Measurements from ENCODE around the gene PRR19. TPM values are rescaled to one million over a fixed set of nuclear protein-coding genes. Genes with fewer than 3 reads are reported as not detected.

Gene PRR19, protein sequence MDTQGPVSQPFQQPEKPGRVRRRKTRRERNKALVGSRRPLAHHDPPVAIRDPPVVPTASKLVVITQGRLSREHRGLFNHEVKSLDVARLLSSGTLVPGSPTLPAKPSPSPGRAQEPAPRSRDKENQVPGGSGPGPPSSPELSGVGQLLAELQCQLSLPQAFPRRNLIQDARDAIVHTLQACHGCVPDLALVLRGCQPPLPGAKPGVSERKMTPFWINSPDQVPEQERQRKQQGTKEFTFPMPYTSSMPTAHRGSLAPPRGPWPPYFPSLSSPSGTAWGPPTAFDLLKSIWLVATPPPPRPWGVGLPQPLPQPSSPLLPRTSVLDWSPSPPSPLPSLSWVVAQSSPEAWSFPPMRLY
- total RNA-seq = 0.37 and 0.55 TPM in 2 replicates

DNA sequence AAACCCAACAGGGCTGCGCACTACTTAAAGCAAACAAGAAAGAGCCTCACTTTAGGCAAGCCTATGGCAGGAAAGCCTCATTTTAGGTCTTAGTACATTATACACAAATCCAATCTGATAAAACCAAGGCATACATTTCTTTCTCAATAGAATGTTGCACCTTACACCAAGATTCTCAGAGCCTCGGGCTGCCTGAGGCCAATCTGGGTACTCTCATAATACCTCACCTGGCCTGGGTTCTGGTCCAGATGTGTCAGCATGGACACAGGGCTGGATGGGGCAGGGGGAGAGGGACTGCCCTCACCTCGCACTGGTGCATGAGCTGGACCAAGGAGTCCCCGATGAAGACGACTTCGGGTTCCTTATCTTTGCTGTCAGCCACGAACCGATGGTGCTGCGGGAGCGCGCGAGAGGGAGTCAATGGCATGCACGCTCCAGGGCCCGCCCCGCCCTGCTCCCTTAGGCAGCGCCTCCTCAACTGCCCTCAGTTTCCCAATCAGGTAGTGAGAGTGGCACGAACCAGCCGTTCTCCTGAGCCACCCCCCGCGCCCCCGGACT is at the start of gene PRR19:
Gene PRR19, plus strand, starts transcription at position 487 of the 558 bp plus-strand sequence. CDS start 7,453 bp downstream, outside the sequence.

DNA sequence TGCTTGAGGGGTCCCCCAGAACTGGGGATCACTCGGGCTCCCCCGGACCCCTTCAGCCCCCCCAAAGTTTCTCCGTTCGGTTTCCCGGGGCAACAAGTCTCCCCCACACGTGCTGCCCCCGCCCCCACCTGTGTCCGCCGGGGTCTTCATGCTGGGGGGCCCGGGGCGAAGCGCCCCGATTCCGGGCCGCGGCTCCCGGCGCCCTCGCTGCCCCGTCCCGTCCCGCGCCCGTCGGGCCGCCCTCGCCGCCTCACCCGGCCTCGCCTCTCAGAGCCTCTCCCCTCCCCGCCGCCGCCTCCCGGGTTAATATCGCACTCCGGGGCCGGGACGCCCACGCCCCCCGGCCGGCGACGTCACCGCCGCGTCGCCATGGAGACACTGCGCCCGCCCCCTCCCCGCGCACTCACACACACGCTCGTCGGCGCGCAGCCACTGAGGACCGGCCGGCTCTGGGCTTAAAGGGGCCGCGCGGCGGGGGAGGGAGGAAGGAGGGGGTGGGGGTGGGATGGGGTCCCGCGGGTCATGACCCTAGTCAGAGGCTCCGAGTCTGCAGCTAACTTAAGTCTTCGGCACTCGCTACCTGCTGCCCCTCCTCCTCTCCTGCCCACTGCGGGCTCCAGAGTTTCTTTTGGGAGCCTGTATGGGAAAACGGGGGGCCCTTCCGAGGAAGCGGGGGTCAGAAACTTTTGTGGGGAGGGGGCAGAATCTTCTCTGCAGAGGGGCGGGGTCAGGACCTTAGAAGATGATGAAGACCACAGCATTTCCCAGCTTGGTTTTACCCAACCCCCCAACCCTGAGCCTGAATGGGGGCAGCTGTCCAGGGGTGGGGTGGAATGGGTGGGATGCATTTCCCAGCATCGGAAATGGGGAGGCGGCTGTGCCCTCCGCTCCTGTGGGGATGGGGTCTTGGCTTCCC is 46.8 kb upstream of the PRR19 start, which contains the start of gene ERF:
Gene ERF, minus strand, starts transcription at position 279 of the 916 bp plus-strand sequence. Its CDS starts 129 bp downstream, at position 150.

DNA sequence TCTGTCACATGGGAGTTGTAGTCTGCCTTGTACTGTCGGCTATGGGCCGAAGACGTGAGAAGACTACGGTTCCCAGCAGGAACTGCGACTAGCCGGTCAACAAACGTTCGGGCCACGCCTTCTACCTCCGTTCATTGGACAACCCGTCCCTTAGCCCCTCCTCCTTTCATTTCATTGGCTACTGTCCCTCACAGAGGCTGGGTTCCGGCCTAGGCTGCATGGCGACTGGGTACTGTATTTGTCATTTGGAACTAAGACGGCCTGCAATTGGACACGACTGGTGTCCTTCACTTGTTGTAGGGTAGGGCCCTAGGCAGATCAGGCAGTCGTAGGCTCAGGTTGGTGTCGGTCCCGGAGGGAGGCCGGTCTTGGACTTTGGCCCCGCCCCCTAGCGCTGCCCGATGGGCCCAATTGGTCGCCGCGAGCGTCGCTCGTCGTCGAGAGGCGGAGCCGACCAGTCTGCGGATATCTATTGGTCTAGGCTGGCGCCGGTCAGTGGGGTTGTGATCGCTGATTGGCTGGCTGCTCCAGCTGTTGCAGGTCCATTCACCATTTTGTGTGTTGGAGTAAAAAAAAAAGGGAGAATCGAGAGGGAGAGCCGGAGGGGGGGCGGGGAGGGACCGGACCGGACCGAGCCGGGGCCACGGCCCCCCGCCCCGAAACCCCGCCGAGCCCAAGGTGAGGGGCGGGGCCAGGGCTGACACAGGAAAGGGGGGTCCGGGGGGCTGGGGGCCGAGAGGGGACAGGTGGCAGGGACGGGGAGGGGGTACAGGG is 33.0 kb upstream of the PRR19 start, which contains the start of gene CIC:
Gene CIC, plus strand, starts transcription at position 549 of the 774 bp plus-strand sequence. CDS start 2,532 bp downstream, outside the sequence.

DNA sequence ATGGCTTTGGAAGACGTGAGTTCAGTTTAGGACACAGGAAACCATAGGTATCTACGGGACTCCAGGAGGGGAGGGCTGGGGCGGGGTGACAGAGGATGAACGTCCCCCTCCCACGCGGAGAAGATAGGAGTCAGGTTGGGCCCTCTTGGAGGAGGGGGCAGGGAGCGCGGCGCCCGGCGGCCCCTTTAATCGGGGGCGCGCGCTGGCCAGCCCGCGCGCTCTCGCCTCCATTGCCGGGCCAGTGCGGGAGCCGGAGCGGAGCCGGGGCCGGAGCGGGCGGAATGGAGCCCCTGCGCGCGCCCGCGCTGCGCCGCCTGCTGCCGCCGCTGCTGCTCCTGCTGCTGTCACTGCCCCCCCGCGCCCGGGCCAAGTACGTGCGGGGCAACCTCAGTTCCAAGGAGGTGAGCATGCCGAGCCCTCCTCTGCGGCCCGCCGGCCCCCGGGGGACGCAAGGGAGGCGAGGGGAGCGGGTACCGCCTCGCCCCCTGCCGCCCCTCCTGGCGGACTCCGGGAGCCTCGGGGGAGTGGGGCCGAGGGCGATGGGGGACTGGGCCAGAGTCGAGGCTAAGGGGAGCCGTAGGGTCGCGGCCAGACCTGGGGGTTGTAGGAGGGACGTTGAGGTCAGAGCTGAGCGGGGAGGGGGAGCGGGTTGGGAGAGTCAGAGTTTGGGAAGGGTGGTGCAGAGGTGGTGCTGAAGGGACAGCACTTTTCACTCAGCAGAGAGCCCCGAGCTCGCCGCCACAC is 11.3 kb downstream of the PRR19 start, which contains the start of gene TMEM145:
Gene TMEM145, plus strand, starts transcription at position 214 of the 744 bp plus-strand sequence. Its CDS starts 68 bp downstream, at position 282.

DNA sequence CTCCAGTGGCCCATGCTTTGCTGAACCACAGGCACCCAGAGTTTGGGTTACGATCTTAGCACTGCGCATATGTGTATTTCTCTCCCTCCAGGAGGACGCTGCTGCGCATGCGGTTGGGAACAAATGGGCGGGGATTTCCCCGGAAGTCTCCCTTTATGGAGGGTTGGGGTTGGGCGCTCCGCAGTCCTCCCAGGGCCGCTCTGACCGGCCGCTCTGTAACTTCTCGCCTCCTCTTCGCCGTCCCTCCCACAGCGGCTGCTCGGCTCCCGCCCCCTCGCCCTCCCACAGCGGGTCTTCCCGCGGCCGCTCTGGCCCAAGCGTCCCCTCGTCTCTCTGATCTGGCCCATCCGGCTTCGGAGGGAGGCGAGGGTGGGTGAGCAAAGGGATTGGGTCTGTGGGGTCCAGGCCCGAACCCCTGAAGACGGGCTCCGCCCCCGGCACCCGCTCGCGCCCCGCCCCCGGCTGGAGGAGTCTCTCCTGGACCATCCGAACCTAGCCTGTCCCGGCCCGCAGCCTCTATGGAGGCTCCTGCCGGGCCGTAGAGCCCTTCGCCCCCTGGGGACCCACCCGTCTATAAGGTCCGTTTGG is 23.5 kb downstream of the PRR19 start, which contains the start of gene MEGF8:
Gene MEGF8, plus strand, starts transcription at position 328 of the 588 bp plus-strand sequence. CDS start 609 bp downstream, outside the sequence.

Other genes starting within 250 kb of the PRR19 start
- gene GRIK5, start 231.9 kb upstream of the PRR19 start, total RNA-seq = 0.44 and 0.87 TPM in 2 replicates
- gene ZNF574, start 226.0 kb upstream of the PRR19 start, total RNA-seq = 12.4 and 14.6 TPM in 2 replicates
- gene POU2F2, start 169.7 kb upstream of the PRR19 start, total RNA-seq = 0.77 and 1.00 TPM in 2 replicates
- 23.1 and 29.7 TPM in 2 replicates for gene DEDD2, start 84.5 kb upstream of the PRR19 start, total RNA-seq
- gene ZNF526, start 81.8 kb upstream of the PRR19 start, total RNA-seq = 13.8 and 16.9 TPM in 2 replicates
- 14.2 and 15.8 TPM in 2 replicates for gene GSK3A, start 59.5 kb upstream of the PRR19 start, total RNA-seq
- gene ERF, start 47.0 kb upstream of the PRR19 start, total RNA-seq = 15.9 and 22.9 TPM in 2 replicates
- gene CIC, start 32.9 kb upstream of the PRR19 start, total RNA-seq = 31.5 and 32.0 TPM in 2 replicates
- 38.1 and 58.9 TPM in 2 replicates for gene PAFAH1B3, start 492 bp downstream of the PRR19 start, total RNA-seq
- gene TMEM145, start 11.2 kb downstream of the PRR19 start, total RNA-seq = 0.50 and 0.77 TPM in 2 replicates
- gene MEGF8, start 23.5 kb downstream of the PRR19 start, total RNA-seq = 14.4 and 36.0 TPM in 2 replicates
- gene CNFN, start 88.2 kb downstream of the PRR19 start, total RNA-seq = not detected in 2 replicates
- gene LIPE, start 125.3 kb downstream of the PRR19 start, total RNA-seq = 3.0 and 3.7 TPM in 2 replicates
- not detected in 2 replicates for gene CXCL17, start 140.8 kb downstream of the PRR19 start, total RNA-seq
- under 0.01 TPM in 1 of 2 replicates, not detected in the other for gene CEACAM1, start 226.3 kb downstream of the PRR19 start, total RNA-seq